22Rv1 (cell line): ENCODE results near the gene C6orf47.
A peak's percentile ranks its signal among the peaks of the same experiment; 100 is the strongest.

Source experiments
- H3K27ac ChIP-seq: fragments of 450-650 bp; 2 replicates; pipeline ENCODE4 v1.5.1; 2017
- CTCF ChIP-seq: fragments of 450-650 bp; IDR thresholded peaks from 2 replicates; pipeline ENCODE4 v1.5.1; 2017; ENCODE audit warnings: mild to moderate bottlenecking
- ZFX ChIP-seq: fragments of 450-650 bp; IDR thresholded peaks from 2 replicates; pipeline ENCODE4 v1.6.1; 2017; ENCODE audit warnings: antibody characterized with exemption, borderline replicate concordance

Gene C6orf47

GRCh38 chr6:31630177-31630934, 30.2 kb downstream of the C6orf47 start:
- TF ChIP-seq ZFX (no peak), CTCF (no peak)
- H3K27ac ChIP-seq: 0 out of 2 replicates have a peak overlapping the region, but pooled peaks have one; percentile 2

DNA sequence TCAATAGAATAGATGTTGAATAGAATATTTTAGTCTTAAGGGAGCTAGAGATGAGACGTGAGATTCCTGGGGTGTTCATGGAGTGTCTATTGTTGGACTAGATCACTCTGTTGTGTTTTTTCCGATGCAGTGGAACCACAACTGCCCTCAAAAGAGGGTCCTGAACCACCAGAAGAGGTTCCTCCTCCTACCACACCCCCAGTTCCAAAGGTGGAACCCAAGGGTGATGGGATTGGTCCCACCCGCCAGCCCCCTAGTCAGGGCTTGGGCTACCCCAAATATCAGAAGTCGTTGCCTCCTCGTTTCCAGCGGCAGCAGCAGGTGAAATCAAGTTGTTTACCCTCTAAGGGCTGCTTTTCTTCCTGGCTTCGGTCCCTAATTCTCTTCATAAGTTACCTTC, 31.6 kb downstream of the C6orf47 start:
- TF ChIP-seq CTCF (no peak), ZFX (no peak)
- no peak overlapping the region for H3K27ac ChIP-seq

- no peak for TF ChIP-seq CTCF
- TF ChIP-seq ZFX: no peak
- H3K27ac ChIP-seq: no peak overlapping the region
Observed at GRCh38 chr6:31627690-31628287, 32.8 kb downstream of the C6orf47 start.

DNA sequence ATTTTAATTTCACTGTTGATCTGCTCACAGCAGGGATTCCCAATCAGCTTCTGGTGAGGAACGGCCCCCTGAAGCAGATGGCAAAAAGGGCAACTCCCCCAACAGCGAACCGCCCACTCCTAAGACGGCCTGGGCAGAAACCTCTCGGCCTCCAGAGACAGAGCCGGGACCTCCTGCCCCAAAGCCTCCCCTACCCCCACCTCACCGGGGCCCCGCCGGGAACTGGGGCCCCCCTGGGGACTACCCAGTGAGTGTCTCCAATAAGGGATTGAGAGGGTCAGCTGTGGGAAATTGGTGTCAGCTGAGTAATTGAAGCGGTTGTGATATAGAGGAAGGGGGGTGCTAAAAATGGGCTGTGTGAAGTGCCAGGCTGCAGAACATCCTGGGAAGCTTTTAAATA, 33.6 kb downstream of the C6orf47 start:
- no peak overlapping the region for H3K27ac ChIP-seq
- TF ChIP-seq ZFX (no peak), CTCF (no peak)

DNA sequence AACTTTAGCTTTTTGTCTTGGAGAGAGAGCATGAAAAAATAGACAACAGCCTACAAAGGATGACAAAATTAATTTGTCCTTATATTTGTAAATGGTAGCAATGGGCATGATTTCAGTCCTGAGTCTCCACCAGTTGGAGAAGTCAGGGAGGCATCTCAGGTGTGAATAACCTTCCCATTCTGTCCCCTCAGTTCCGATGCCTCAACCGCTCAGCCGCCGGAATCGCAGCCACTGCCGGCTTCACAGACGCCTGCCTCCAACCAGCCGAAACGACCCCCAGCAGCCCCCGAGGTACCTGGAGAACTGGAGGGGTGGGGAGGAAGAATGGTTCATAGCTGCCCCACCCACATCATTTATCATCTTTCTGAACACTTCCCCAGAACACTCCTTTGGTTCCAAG, 36.5 kb downstream of the C6orf47 start:
- no peak overlapping the region for H3K27ac ChIP-seq
- TF ChIP-seq ZFX (no peak), CTCF (no peak)

- TF ChIP-seq ZFX: no peak
- TF ChIP-seq CTCF: no peak
- H3K27ac ChIP-seq: peak overlapping the region; percentile 96
Observed at GRCh38 chr6:31622684-31623091, 37.9 kb downstream of the C6orf47 start.

GRCh38 chr6:31621991-31622390, 38.6 kb downstream of the C6orf47 start:
- H3K27ac ChIP-seq: peak overlapping the region; percentile 96
- TF ChIP-seq CTCF (no peak), ZFX (no peak)
